Liver (tissue), 9 donors: ENCODE measurements around the gene VPS13C. TPM values are rescaled to one million over a fixed set of nuclear protein-coding genes. Genes with fewer than 3 reads are reported as not detected.

ENCODE experiments used
- DNase-seq: peaks from one replicate; pipeline ENCODE4 v3.0.0-alpha.2; 2017; ENCODE audit warnings: low spot score
- H3K27ac ChIP-seq, 2 donors: one replicate each; pipeline ENCODE4 v1.7.0; 2013; ENCODE audit warnings: inconsistent platforms in 2 of 2, low read length in 2 of 2, control low read depth in 1 of 2, low read depth in 1 of 2, mild to moderate bottlenecking in 1 of 2
- H3K27me3 ChIP-seq, 4 donors: one replicate each; pipeline versions ENCODE4 v1.6.1 to v1.7.0; 2013; ENCODE audit warnings: low read length in 3 of 4, inconsistent platforms in 1 of 4, mild to moderate bottlenecking in 1 of 4, moderate library complexity in 1 of 4; ENCODE audit not compliant: control insufficient read depth in 4 of 4, insufficient read depth in 4 of 4
- H3K36me3 ChIP-seq, 4 donors: one replicate each; pipeline versions ENCODE4 v1.6.1 to v1.7.0; 2013; ENCODE audit warnings: low read length in 3 of 4, mild to moderate bottlenecking in 3 of 4, low read depth in 1 of 4, moderate library complexity in 1 of 4; ENCODE audit not compliant: control insufficient read depth in 4 of 4, insufficient read depth in 3 of 4
- H3K4me1 ChIP-seq, 4 donors: one replicate each; pipeline versions ENCODE4 v1.6.1 to v1.7.0; 2013; ENCODE audit warnings: low read length in 3 of 4, mild to moderate bottlenecking in 3 of 4, moderate library complexity in 1 of 4; ENCODE audit not compliant: control insufficient read depth in 4 of 4, insufficient read depth in 4 of 4
- H3K4me3 ChIP-seq, 3 donors: one replicate each; pipeline versions ENCODE4 v1.6.1 to v1.7.0; 2013; ENCODE audit warnings: low read length in 3 of 3, control low read depth in 1 of 3, low read depth in 1 of 3, mild to moderate bottlenecking in 1 of 3
- H3K9ac ChIP-seq, 2 donors: one replicate each; pipeline ENCODE4 v1.7.0; 2013; ENCODE audit warnings: low read length in 2 of 2, mild to moderate bottlenecking in 2 of 2, moderate library complexity in 2 of 2, control low read depth in 1 of 2, low read depth in 1 of 2
- H3K9me3 ChIP-seq, 4 donors: one replicate each; pipeline versions ENCODE4 v1.6.1 to v1.7.0; 2013; ENCODE audit warnings: low read length in 3 of 4; ENCODE audit not compliant: control insufficient read depth in 4 of 4
- ATF3 ChIP-seq: IDR thresholded peaks from 2 replicates; pipeline ENCODE4 v1.6.1; 2016; ENCODE audit warnings: antibody characterized with exemption
- CTCF ChIP-seq: fragments of 150-350 bp; IDR thresholded peaks from 2 replicates; pipeline ENCODE4 v1.5.1; 2017; ENCODE audit warnings: improper control_type of control experiment, low read depth, low read length; ENCODE audit not compliant: missing input control
- EGR1 ChIP-seq, 2 donors: IDR thresholded peaks; 2 replicates each; pipeline ENCODE4 v1.6.1; 2016 to 2018; ENCODE audit warnings: antibody characterized with exemption in 2 of 2, low read depth in 2 of 2
- FOXA1 ChIP-seq: IDR thresholded peaks from 2 replicates; pipeline ENCODE4 v1.6.1; 2016; ENCODE audit warnings: antibody characterized with exemption
- FOXA2 ChIP-seq: IDR thresholded peaks from 2 replicates; pipeline ENCODE4 v1.6.1; 2016; ENCODE audit warnings: antibody characterized with exemption
- GABPA ChIP-seq, 2 donors: IDR thresholded peaks in 1 of 2; conservative IDR thresholded peaks in 1 of 2; 2 replicates each; pipeline ENCODE4 v1.6.1; 2016; ENCODE audit warnings: antibody characterized with exemption in 2 of 2, mild to moderate bottlenecking in 1 of 2, moderate library complexity in 1 of 2
- HNF4A ChIP-seq, 2 donors: conservative IDR thresholded peaks; 2 replicates each; pipeline ENCODE4 v1.6.1; 2016; ENCODE audit warnings: antibody characterized with exemption in 2 of 2, mild to moderate bottlenecking in 2 of 2
- HNF4G ChIP-seq: IDR thresholded peaks from 2 replicates; pipeline ENCODE4 v1.6.1; 2016; ENCODE audit warnings: antibody characterized with exemption
- JUND ChIP-seq, 2 donors: IDR thresholded peaks; 2 replicates each; pipeline ENCODE4 v1.6.1; 2016; ENCODE audit warnings: antibody characterized with exemption in 2 of 2
- MAX ChIP-seq: IDR thresholded peaks from 2 replicates; pipeline ENCODE4 v1.6.1; 2016; ENCODE audit warnings: antibody characterized with exemption
- NR2F2 ChIP-seq: IDR thresholded peaks from 2 replicates; pipeline ENCODE4 v1.6.1; 2016; ENCODE audit warnings: antibody characterized with exemption
- RAD21 ChIP-seq, 2 donors: IDR thresholded peaks; 2 replicates each; pipeline ENCODE4 v1.6.1; 2016; ENCODE audit warnings: antibody characterized with exemption in 2 of 2, mild to moderate bottlenecking in 2 of 2
- RXRA ChIP-seq, 2 donors: IDR thresholded peaks; 2 replicates each; pipeline ENCODE4 v1.6.1; 2017 to 2018; ENCODE audit warnings: antibody characterized with exemption in 2 of 2, mild to moderate bottlenecking in 1 of 2
- SP1 ChIP-seq: IDR thresholded peaks from 2 replicates; pipeline ENCODE4 v1.6.1; 2018; ENCODE audit warnings: antibody characterized with exemption, mild to moderate bottlenecking
- TAF1 ChIP-seq: conservative IDR thresholded peaks from 2 replicates; pipeline ENCODE4 v1.6.1; 2016; ENCODE audit warnings: antibody characterized with exemption, mild to moderate bottlenecking
- YY1 ChIP-seq: IDR thresholded peaks from 2 replicates; pipeline ENCODE4 v1.6.1; 2016; ENCODE audit warnings: antibody characterized with exemption, mild to moderate bottlenecking
- ZBTB33 ChIP-seq: IDR thresholded peaks from 2 replicates; pipeline ENCODE4 v1.6.1; 2016; ENCODE audit warnings: antibody characterized with exemption
- WGBS: extraction: QIAGEN DNeasy Blood & Tissue Kit; methylation state at CpG from one replicate; pipeline ENCODE4 v1.1.7; 2013; 5-methylcytosine and 5-hydroxymethylcytosine counted together
- polyA plus RNA-seq, 2 donors: library from polyadenylated mRNA; stranded (reverse) in 1 of 2; unstranded in 1 of 2; fragments of 200-250 nt in 1 of 2; fragments of >200 nt in 1 of 2; fragmentation: Nextera tagmentation in 1 of 2; extraction: Ambion mirVana in 1 of 2; gene quantifications; one replicate each; pipeline versions ENCODE4 v1.2.1 to v1.2.3, GENCODE V29; 2013 to 2015
- total RNA-seq, 2 donors: library from RNA; depleted of rRNA; stranded (reverse); fragments of >200 nt; gene quantifications; one replicate each; pipeline ENCODE4 v1.2.3, GENCODE V29; 2014
- TF ChIP-seq, protein P1 (sequence below): IDR thresholded peaks from 2 replicates; pipeline ENCODE4 v1.6.1; 2016; ENCODE audit warnings: antibody characterized with exemption, mild to moderate bottlenecking
- donor health status: healthy.
- donor health status: healthy.
- donor health status: healthy.
- donor health status: healthy.
- donor health status: healthy.

Gene VPS13C
- total and polyA plus RNA-seq, 4 donors: 5.4 to 42.0 (median 17.4) TPM

DNA sequence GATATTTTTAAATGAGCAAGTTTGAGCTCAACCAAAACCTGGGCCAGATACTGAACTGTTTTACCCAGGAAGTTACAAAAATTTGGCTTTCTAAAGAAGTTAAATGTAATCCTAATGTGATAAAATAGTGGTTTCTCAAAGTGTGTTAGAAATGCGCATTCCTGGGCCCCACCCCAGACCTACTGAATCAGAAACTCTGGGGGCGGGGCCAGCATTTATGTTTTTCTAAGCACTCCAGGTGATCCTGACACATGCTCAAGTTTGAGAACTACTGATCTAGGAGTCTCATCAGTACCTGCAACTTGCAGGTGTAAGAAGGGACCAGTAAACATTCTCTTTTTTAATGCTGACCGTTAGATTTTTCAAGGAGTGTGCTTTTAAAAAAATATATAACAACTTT is 190.6 kb downstream of the VPS13C start:
- Histone ChIP-seq H3K9ac (no peak overlapping the region), H3K4me1 (no peaks in the 10 kb centered on the region), H3K4me3 (no peak overlapping the region), H3K36me3 (peaks cover 0 to 10% (median 5%) of the 10 kb centered on the region in 4 donors), H3K9me3 (no peaks in the 10 kb centered on the region), H3K27ac (no peak overlapping the region), H3K27me3 (no peaks in the 10 kb centered on the region)
- DNase-seq: no peak
- TF ChIP-seq NR2F2 (no peak), ZBTB33 (no peak), HNF4G (no peak)
- 97% methylated on average over 3 of the region's 3 CpGs for WGBS

GRCh38 chr15:61861962-61862361 is 198.3 kb downstream of the VPS13C start:
- peaks cover 0 to 4% (median 1%) of the 10 kb centered on the region in 4 donors for H3K36me3 ChIP-seq
- no peak overlapping the region for H3K9ac ChIP-seq
- no peak for DNase-seq
- WGBS: 97% methylated on average over 3 of the region's 3 CpGs
- H3K4me1 ChIP-seq: no peaks in the 10 kb centered on the region
- H3K27ac ChIP-seq: no peak overlapping the region
- TF ChIP-seq MAX (no peak), FOXA2 (no peak), JUND (IDR thresholded peaks at IDR 0.05) (no peak), FOXA1 (no peak), HNF4A (conservative IDR thresholded peaks at IDR 0.05) (no peak), GABPA (IDR thresholded peaks at IDR 0.05 in 1 of 2, conservative IDR thresholded peaks at IDR 0.05 in 1 of 2) (no peak), ATF3 (no peak), YY1 (no peak), CTCF (no peak), EGR1 (IDR thresholded peaks at IDR 0.05; ENCODE audit: low read depth in 2 of 2) (no peak), ZBTB33 (no peak), SP1 (no peak), HNF4G (no peak), TAF1 (no peak), RAD21 (IDR thresholded peaks at IDR 0.05) (no peak), NR2F2 (no peak), RXRA (IDR thresholded peaks at IDR 0.05) (no peak)
- TF ChIP-seq, protein P1, sequence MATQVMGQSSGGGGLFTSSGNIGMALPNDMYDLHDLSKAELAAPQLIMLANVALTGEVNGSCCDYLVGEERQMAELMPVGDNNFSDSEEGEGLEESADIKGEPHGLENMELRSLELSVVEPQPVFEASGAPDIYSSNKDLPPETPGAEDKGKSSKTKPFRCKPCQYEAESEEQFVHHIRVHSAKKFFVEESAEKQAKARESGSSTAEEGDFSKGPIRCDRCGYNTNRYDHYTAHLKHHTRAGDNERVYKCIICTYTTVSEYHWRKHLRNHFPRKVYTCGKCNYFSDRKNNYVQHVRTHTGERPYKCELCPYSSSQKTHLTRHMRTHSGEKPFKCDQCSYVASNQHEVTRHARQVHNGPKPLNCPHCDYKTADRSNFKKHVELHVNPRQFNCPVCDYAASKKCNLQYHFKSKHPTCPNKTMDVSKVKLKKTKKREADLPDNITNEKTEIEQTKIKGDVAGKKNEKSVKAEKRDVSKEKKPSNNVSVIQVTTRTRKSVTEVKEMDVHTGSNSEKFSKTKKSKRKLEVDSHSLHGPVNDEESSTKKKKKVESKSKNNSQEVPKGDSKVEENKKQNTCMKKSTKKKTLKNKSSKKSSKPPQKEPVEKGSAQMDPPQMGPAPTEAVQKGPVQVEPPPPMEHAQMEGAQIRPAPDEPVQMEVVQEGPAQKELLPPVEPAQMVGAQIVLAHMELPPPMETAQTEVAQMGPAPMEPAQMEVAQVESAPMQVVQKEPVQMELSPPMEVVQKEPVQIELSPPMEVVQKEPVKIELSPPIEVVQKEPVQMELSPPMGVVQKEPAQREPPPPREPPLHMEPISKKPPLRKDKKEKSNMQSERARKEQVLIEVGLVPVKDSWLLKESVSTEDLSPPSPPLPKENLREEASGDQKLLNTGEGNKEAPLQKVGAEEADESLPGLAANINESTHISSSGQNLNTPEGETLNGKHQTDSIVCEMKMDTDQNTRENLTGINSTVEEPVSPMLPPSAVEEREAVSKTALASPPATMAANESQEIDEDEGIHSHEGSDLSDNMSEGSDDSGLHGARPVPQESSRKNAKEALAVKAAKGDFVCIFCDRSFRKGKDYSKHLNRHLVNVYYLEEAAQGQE: no peak
- no peaks in the 10 kb centered on the region for H3K9me3 ChIP-seq
- no peak overlapping the region for H3K4me3 ChIP-seq
- no peaks in the 10 kb centered on the region for H3K27me3 ChIP-seq
